Neuronal stem cell (in vitro differentiated cells): Measurements from ENCODE around the gene SLC2A9. TPM values are rescaled to one million over a fixed set of nuclear protein-coding genes. Genes with fewer than 3 reads are reported as not detected.

Experiments
- small RNA-seq: library from polyadenylated mRNA; stranded (forward); fragments of <200 nt; extraction: miRNeasy Mini kit (QIAGEN cat#:217004); gene quantifications from one replicate; pipeline ENCODE3, GENCODE V24; 2013; ENCODE audit not compliant: insufficient read depth

The SLC2A9 gene

Small RNAs within 50 kb of the gene (small RNA-seq; reads per million reads assigned to genes)
- not detected for gene RNA5SP154
